ENCODE data around the gene INPP4B.

- TF ChIP-seq ZFX (IDR thresholded peaks at IDR 0.05) (no peak), MAX (IDR thresholded peaks at IDR 0.05) (no peak), SRF (IDR thresholded peaks at IDR 0.05; ENCODE audit: low read depth) (no peak), SP1 (IDR thresholded peaks at IDR 0.05; ENCODE audit: low read depth) (peak; percentile 36; the same call in 1 of the 2 replicates), POLR2A (IDR thresholded peaks at IDR 0.05; ENCODE audit: borderline replicate concordance, extremely low read depth, insufficient read depth, insufficient read length) (no peak), EZH2phosphoT487 (IDR thresholded peaks at IDR 0.05; ENCODE audit: borderline replicate concordance) (no peak), CTCF (IDR thresholded peaks at IDR 0.05 in 2 of 3, conservative IDR thresholded peaks at IDR 0.05 in 1 of 3; ENCODE audit: borderline replicate concordance in 1 of 3, insufficient read depth in 1 of 3, low read depth in 2 of 3, low read length in 2 of 3) (no peak), ATF3 (IDR thresholded peaks at IDR 0.05) (no peak), EZH2 (IDR thresholded peaks at IDR 0.05) (no peak), ZNF274 (IDR thresholded peaks at IDR 0.05; ENCODE audit: low read depth, low read length) (no peak), RAD21 (IDR thresholded peaks at IDR 0.05; ENCODE audit: low read depth) (no peak), REST (IDR thresholded peaks at IDR 0.05; ENCODE audit: low read depth) (no peak), SIN3A (IDR thresholded peaks at IDR 0.05; ENCODE audit: low read depth) (no peak)
Measured at GRCh38 chr4:142274137-142274536, 572.0 kb downstream of the INPP4B start.
